ENCODE data around the gene P4HTM.

P4HTM gene

DNA sequence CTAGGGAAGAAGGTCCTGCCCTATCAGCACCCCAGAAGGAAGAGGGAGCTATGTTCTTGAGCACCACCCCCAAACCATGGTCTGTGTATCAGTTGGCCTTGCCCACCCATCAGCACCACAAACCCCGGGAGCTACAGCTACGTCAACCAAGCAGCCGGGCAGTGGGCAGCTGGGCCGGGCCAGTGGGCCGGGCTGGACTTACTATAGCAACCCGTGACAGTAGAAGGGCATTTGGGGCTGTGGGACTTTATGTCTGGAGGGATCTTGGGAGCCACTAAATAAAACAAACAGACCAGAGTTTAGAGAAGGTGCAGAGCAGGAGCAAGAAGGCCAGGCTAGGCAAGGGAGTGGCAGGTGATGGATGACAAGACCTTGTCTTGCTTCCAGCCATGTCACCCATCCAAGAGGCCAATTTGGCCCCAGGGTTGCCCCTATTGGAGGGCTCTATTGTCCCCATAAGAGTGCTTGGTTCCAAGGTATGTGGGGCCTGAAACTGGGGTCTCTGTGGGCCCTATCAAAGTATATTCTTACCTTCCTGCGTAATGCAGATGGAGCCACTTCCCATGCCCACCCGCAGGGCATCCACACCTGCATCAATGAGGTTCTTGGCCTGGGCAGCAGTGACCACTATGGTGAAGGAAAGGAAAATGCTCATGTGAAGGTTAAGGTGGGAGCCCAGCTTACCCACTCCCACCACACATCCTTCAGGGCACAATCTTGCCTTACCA is 35.9 kb downstream of the P4HTM start:
- no peak for DNase-seq

DNA sequence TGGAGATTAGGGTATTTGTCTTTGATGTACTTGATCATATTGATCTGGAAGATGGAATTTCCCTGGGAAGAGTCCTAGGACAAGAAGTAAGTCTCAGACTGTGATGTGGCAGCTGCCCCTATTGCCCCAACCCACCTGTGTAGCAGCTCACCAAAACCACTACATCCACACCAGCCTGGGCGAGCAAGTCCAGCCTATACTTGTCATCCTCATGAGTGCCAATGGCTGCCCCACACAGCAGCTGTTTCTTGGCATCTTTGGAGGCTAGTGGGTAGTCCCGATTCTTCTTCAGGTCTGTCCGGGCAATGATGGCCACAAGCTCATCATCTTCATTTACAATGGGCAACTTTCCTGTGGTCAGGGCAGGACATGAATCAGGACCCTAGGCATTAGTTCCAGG is 36.5 kb downstream of the P4HTM start:
- DNase-seq = no peak

GRCh38 chr3:49027634-49028033 is 37.6 kb downstream of the P4HTM start:
- DNase-seq = no peak

- no peak for DNase-seq
Measured at GRCh38 chr3:49028298-49028672, 38.2 kb downstream of the P4HTM start.

GRCh38 chr3:49028673-49029562 is 38.9 kb downstream of the P4HTM start, which contains the start of gene IMPDH2:
Gene IMPDH2 (minus strand): TSS chr3:49029398. CDS start chr3:49029350, 48 bp downstream.
- peak; percentile 89 for DNase-seq

GRCh38 chr3:49029563-49029884 is 39.5 kb downstream of the P4HTM start:
- no peak for DNase-seq

DNA sequence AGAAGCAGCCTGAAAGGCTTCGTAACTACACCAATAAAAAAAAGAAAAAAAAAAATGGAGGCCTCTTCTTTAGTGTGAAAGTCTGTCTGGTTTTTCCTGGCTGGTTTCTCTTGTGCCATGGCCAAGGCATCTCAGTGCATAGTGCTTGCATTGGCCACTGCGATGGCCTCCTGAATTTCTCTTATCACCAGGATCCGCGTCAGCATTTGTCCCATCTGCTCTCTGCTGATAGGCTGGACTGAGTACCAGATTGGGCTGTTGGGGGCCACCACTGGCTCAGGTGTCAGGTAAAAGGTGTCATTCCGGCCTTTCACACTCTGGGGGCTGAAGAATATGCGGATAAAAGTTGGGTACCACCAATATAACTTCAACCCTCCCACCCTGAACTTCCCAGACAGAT is 40.3 kb downstream of the P4HTM start:
- no peak for DNase-seq

GRCh38 chr3:49032646-49033304 is 42.7 kb downstream of the P4HTM start:
- DNase-seq = no peak

DNA sequence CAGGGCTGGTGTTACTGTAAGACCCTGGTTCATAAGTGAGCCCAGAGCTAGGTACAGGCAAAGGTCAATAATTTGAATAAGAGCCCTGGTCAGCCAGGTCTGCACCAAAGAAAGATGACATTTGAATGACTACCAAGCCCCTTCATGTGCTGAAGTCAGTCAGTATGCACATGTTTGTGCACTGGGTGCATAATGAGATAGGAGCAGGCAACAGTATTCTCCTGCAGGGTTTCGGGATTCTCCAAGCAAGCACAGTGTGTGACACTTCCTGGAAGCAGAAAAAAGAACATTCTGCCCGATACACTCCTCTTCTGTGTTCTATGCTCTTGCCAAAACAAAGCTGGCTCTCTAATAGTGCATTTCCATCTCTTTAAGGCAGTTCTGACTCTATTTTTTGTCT is 44.6 kb downstream of the P4HTM start:
- no peak for DNase-seq

GRCh38 chr3:49035281-49035680 is 45.2 kb downstream of the P4HTM start:
- DNase-seq = no peak

GRCh38 chr3:49053543-49053942 is 63.5 kb downstream of the P4HTM start:
- no peak for DNase-seq

DNA sequence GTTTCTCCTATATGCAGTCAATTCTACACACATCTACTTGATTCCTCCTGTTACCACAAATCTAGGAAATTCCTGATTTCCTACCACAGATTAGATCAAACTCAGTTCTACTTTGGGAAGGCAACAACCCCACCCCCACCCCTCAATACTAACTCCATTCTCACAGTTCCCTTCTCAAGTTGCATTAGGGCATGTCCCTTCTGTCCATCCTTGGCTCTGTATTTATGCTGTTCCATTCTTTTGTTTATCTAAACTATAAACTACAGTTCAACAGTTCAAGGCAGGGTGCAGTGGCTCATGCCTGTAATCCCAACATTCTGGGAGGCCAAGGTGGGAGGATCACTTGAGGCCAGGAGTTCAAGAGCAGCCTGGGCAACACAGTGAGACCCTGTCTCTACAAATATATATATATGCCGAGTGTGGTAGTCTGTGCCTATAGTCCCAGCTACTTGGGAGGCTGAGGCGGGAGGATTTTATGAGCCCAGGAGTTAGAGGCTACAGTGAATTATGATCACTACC is 64.4 kb downstream of the P4HTM start:
- peak; percentile 9 for DNase-seq
